ENCODE measurements around the gene BAG1. TPM values are rescaled to one million over a fixed set of nuclear protein-coding genes. Genes with fewer than 3 reads are reported as not detected.

BAG1 gene
- total RNA-seq, 1 donor from 2014 or later = 53.4 TPM

DNA sequence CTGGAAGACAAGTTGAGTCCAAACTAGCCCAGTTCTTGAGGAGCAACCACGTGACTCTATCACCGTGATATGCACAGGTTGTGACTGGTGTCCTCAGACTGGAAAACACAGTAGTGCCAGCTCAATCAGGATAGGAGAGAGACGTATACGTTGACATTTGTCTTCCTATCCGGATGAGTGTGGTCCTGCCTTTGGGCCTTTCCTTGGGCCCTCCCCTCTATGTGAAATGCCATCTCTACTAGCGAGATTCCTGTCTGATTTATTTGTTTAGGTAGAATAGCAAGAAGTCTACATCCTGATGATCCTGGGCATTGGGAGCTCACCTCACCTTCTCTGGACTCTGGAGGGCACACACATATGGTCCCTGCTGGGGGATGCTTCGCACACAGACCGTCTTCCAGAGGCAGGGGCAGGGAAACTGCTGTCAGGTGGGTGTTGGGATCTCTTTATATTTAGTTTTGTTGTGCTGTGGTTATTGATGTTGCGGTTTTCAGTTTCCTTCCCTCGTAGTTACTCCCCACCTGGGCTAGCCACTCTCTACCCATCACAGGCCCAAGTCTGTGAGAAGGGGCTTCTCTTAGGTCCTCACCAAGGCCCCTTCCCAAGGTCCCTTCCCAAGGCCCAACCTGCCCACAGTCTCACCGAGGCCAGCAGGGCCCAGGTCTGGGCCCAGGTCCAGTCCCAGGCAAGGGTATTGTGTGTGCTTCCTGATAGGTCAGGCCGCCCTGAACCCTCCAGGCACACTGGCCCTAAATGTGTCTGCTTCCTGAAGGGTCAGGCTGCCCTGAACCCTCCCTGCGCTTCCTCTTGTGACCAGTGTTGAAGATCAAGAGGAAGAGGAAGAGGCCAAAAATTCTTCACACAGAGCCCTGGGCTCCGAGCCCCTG lies 43.6 kb downstream of the BAG1 start:
- DNase-seq (ENCODE audit: extremely low read depth, low read depth, low spot score) = no peak

DNA sequence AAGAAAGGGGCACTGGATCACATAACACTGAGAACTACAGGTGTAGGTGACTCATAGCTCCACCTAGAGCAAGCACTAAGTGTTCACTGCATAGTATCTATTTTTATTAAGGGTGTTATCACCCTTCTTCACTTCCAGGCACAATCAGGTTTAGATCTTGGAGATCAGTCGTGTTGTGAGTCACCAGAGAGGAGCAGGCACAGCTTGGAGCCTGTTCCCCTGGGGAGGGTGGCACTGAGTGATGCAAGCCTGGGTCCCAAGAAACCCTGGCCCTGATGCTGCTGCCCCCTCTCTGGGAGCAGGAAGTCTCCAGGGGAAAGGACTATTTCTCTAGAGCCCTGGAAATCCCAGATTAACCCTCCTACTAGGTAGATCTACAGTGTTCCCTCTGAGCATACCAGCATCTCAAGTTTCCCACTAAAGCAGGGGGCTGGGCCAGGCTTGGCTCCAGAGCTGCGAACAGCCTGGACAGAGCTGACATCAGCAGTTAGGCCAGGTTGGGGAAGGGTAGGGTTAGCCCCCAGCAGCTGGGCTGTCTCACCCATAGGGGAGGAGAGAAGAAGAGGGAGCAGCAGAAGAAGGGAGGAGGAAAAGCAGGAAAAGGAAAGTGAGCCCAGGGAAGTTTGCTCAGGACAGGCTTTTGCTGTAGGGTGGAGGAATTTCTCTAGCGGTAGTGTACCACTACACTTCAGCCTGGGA lies 52.7 kb downstream of the BAG1 start:
- DNase-seq (ENCODE audit: extremely low read depth, low read depth, low spot score) = no peak

GRCh38 chr9:33210006-33210715 lies 54.3 kb downstream of the BAG1 start:
- no peak for DNase-seq (ENCODE audit: extremely low read depth, low read depth, low spot score)

DNA sequence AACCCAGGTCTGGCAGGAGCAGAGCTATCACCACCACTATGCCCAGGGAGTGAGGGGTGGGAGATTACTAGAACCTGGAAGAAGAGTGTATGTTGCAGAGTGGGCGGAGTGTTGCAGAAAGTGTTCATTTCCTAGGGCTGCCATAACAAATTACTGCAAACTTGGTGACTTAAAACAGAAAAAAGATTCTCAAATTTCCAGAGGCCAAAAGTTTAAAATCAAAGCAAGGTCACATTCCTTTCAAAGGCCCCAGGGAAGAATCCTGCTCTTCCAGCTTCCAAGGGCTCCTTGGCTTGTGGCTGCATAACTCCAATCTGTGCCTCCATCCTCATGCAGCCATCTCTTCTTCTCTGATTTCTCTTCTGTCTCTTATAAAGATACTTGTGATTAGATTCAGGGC lies 55.1 kb downstream of the BAG1 start:
- no peak for DNase-seq (ENCODE audit: extremely low read depth, low read depth, low spot score)

- DNase-seq (ENCODE audit: extremely low read depth, low read depth, low spot score) = no peak
These were observed 61.8 kb downstream of the BAG1 start for GRCh38 chr9:33202552-33203201.

Other genes with a start within 250 kb of the BAG1 start
- 197 and 203 TPM in 2 replicates for gene DNAJA1, start 239.4 kb downstream of the BAG1 start, total RNA-seq
- gene SMU1, start 188.0 kb downstream of the BAG1 start, total RNA-seq = 12.3 and 16.0 TPM in 2 replicates
- 57.3 and 71.0 TPM in 2 replicates for gene B4GALT1, start 97.4 kb downstream of the BAG1 start, total RNA-seq
- gene SPINK4, start 24.5 kb downstream of the BAG1 start, total RNA-seq = not detected in 2 replicates
- gene CHMP5, start 341 bp upstream of the BAG1 start, total RNA-seq = 56.5 and 64.9 TPM in 2 replicates
- gene NFX1, start 25.8 kb upstream of the BAG1 start, total RNA-seq = 19.2 and 24.0 TPM in 2 replicates
- not detected in 2 replicates for gene AQP7, start 137.9 kb upstream of the BAG1 start, total RNA-seq
- 0.18 and 0.68 TPM in 2 replicates for gene AQP3, start 182.9 kb upstream of the BAG1 start, total RNA-seq
- gene NOL6, start 209.2 kb upstream of the BAG1 start, total RNA-seq = 23.5 and 24.0 TPM in 2 replicates